Measurements from ENCODE around the gene PARD3. TPM values are rescaled to one million over a fixed set of nuclear protein-coding genes. Genes with fewer than 3 reads are reported as not detected.
A peak's percentile ranks its signal among the peaks of the same experiment; 100 is the strongest.

The PARD3 gene
- total RNA-seq, 1 experiment from 2014 or later: 44.2 TPM

GRCh38 chr10:34737772-34738169 is 77.3 kb downstream of the PARD3 start:
- in situ Hi-C loops (cut with HindIII; ENCODE audit: low pct_unique_long_range_greater_than_20kb, low sequenced_read_pairs): no loop called here
- DNase-seq (ENCODE audit: low read depth, low spot score): no peak

- in situ Hi-C loops (cut with HindIII; ENCODE audit: low pct_unique_long_range_greater_than_20kb, low sequenced_read_pairs): no loop called here
- DNase-seq (ENCODE audit: low read depth, low spot score): no peak
Observed at GRCh38 chr10:34736976-34737771, 77.9 kb downstream of the PARD3 start.

GRCh38 chr10:34734918-34735317 is 80.2 kb downstream of the PARD3 start:
- in situ Hi-C loops (cut with HindIII; ENCODE audit: low pct_unique_long_range_greater_than_20kb, low sequenced_read_pairs): no loop called here

GRCh38 chr10:34732926-34733325 is 82.2 kb downstream of the PARD3 start:
- peak; percentile 59 for DNase-seq (ENCODE audit: low read depth, low spot score)
- in situ Hi-C loops (cut with HindIII; ENCODE audit: low pct_unique_long_range_greater_than_20kb, low sequenced_read_pairs): no loop called here

More at GRCh38 chr10:34734918-34735317, 80.2 kb downstream of the PARD3 start:
- DNase-seq (ENCODE audit: low read depth, low spot score): no peak

- no peak for DNase-seq (ENCODE audit: low read depth, low spot score)
- in situ Hi-C loops (cut with HindIII; ENCODE audit: low pct_unique_long_range_greater_than_20kb, low sequenced_read_pairs): no loop called here
Observed at GRCh38 chr10:34731885-34732701, 83.0 kb downstream of the PARD3 start.

GRCh38 chr10:34731213-34731612 is 83.9 kb downstream of the PARD3 start:
- in situ Hi-C loops (cut with HindIII; ENCODE audit: low pct_unique_long_range_greater_than_20kb, low sequenced_read_pairs): no loop called here
- no peak for DNase-seq (ENCODE audit: low read depth, low spot score)

GRCh38 chr10:34730726-34731125 is 84.4 kb downstream of the PARD3 start:
- in situ Hi-C loops (cut with HindIII; ENCODE audit: low pct_unique_long_range_greater_than_20kb, low sequenced_read_pairs): no loop called here
- no peak for DNase-seq (ENCODE audit: low read depth, low spot score)

GRCh38 chr10:34729619-34730018 is 85.5 kb downstream of the PARD3 start:
- in situ Hi-C loops (cut with HindIII; ENCODE audit: low pct_unique_long_range_greater_than_20kb, low sequenced_read_pairs): no loop called here
- DNase-seq (ENCODE audit: low read depth, low spot score): no peak

- no peak for DNase-seq (ENCODE audit: low read depth, low spot score)
- in situ Hi-C loops (cut with HindIII; ENCODE audit: low pct_unique_long_range_greater_than_20kb, low sequenced_read_pairs): no loop called here
Observed at GRCh38 chr10:34728361-34728760, 86.7 kb downstream of the PARD3 start.

- in situ Hi-C loops (cut with HindIII; ENCODE audit: low pct_unique_long_range_greater_than_20kb, low sequenced_read_pairs): no loop called here
- DNase-seq (ENCODE audit: low read depth, low spot score): no peak
Observed at GRCh38 chr10:34727595-34728033, 87.5 kb downstream of the PARD3 start.

GRCh38 chr10:34726862-34727261 is 88.2 kb downstream of the PARD3 start:
- in situ Hi-C loops (cut with HindIII; ENCODE audit: low pct_unique_long_range_greater_than_20kb, low sequenced_read_pairs): no loop called here
- DNase-seq (ENCODE audit: low read depth, low spot score): no peak

- in situ Hi-C loops (cut with HindIII; ENCODE audit: low pct_unique_long_range_greater_than_20kb, low sequenced_read_pairs): no loop called here
- peak; percentile 59 for DNase-seq (ENCODE audit: low read depth, low spot score)
Observed at GRCh38 chr10:34723750-34724149, 91.3 kb downstream of the PARD3 start.

- in situ Hi-C loops (cut with HindIII; ENCODE audit: low pct_unique_long_range_greater_than_20kb, low sequenced_read_pairs): no loop called here
- no peak for DNase-seq (ENCODE audit: low read depth, low spot score)
Observed at GRCh38 chr10:34722404-34722803, 92.7 kb downstream of the PARD3 start.

- in situ Hi-C loops (cut with HindIII; ENCODE audit: low pct_unique_long_range_greater_than_20kb, low sequenced_read_pairs): no loop called here
Observed at GRCh38 chr10:34721208-34721840, 93.8 kb downstream of the PARD3 start.

GRCh38 chr10:34719746-34720145 is 95.3 kb downstream of the PARD3 start:
- in situ Hi-C loops (cut with HindIII; ENCODE audit: low pct_unique_long_range_greater_than_20kb, low sequenced_read_pairs): no loop called here
- no peak for DNase-seq (ENCODE audit: low read depth, low spot score)

More at GRCh38 chr10:34721208-34721840, 93.8 kb downstream of the PARD3 start:
- peak; percentile 17 for DNase-seq (ENCODE audit: low read depth, low spot score)

GRCh38 chr10:34719328-34719727 is 95.8 kb downstream of the PARD3 start:
- no peak for DNase-seq (ENCODE audit: low read depth, low spot score)
- in situ Hi-C loops (cut with HindIII; ENCODE audit: low pct_unique_long_range_greater_than_20kb, low sequenced_read_pairs): no loop called here

GRCh38 chr10:34717429-34717828 is 97.7 kb downstream of the PARD3 start:
- in situ Hi-C loops (cut with HindIII; ENCODE audit: low pct_unique_long_range_greater_than_20kb, low sequenced_read_pairs): no loop called here
- DNase-seq (ENCODE audit: low read depth, low spot score): no peak

- no peak for DNase-seq (ENCODE audit: low read depth, low spot score)
- in situ Hi-C loops (cut with HindIII; ENCODE audit: low pct_unique_long_range_greater_than_20kb, low sequenced_read_pairs): no loop called here
Observed at GRCh38 chr10:34716958-34717357, 98.1 kb downstream of the PARD3 start.
